ENCODE results near the gene CABP2. TPM values are rescaled to one million over a fixed set of nuclear protein-coding genes. Genes with fewer than 3 reads are reported as not detected.
"Not testable (repeated sequence)": the region's sequence is repeated elsewhere in the genome, so short reads cannot be mapped to it uniquely, and the experiment has no call there.

CABP2 gene
- total RNA-seq, 1 experiment from 2014 or later = not detected

- Histone ChIP-seq H3K4me2 (ENCODE audit: low read depth, low read length, poor library complexity, severe bottlenecking) (no peak overlapping the region), H3K27ac (ENCODE audit: low read length) (no peak overlapping the region), H3K36me3 (ENCODE audit: insufficient read depth, low read length) (peaks cover 15% of the 10 kb centered on the region; the same call in 1 of the 2 replicates), H3K9ac (ENCODE audit: low read length) (no peak overlapping the region), H3K4me3 (ENCODE audit: low read length) (no peak overlapping the region), H3K9me3 (ENCODE audit: low read length) (no peaks in the 10 kb centered on the region), H3K27me3 (ENCODE audit: low read length) (no peaks in the 10 kb centered on the region), H4K20me1 (ENCODE audit: insufficient read depth, low read depth, low read length) (no peaks in the 10 kb centered on the region), H2AFZ (ENCODE audit: low read length) (no peak overlapping the region), H3K79me2 (ENCODE audit: low read length) (no peaks in the 10 kb centered on the region), H3K4me1 (ENCODE audit: low read length) (peaks cover 13% of the 10 kb centered on the region), H3K9me2 (replicated peaks; ENCODE audit: insufficient read depth, low read length) (no peaks in the 10 kb centered on the region)
- DNase-seq = peak; percentile 41
These were observed 31.0 kb downstream of the CABP2 start for GRCh38 chr11:67492069-67492727.

DNA sequence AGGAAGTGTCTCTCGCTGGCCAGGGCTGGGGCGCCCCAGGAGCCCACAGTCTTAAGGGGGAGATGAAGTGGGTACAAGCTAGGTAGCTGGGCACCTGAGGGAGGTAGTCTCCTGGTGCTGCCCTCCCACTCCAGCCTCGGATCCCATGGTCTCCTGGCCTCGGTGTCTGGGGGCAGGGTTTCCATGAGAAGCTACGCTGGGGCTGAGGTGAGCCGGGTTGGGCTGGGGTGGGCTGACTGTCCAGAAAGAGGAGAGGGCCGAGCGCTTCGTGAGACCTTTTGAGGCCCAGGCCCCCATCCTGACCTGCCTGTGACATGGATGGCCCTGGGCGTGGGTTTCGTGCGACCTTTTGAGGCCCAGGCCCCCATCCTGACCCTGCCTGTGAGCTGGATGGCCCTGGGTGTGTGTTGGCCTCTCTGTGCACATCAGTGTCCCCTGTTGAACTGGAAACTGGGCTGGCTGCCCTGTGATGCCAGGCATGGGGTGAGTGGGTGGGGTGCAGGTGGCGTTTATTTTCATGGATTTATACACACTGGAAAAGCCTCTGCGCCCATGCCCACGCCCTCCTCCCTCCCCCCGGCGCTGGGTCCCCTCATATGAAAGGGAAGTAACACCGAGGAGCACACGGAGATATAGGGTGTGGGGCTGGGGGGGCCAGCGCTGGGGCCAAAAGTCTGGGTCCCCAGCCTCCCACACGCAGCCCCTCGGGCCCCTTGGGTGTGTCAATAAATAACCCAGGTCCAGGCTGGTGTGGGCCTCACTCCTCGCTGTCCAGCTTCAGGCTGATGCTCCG, 31.8 kb downstream of the CABP2 start:
- H3K36me3 ChIP-seq (ENCODE audit: insufficient read depth, low read length) = peaks cover 15% of the 10 kb centered on the region; the same call in 1 of the 2 replicates

DNA sequence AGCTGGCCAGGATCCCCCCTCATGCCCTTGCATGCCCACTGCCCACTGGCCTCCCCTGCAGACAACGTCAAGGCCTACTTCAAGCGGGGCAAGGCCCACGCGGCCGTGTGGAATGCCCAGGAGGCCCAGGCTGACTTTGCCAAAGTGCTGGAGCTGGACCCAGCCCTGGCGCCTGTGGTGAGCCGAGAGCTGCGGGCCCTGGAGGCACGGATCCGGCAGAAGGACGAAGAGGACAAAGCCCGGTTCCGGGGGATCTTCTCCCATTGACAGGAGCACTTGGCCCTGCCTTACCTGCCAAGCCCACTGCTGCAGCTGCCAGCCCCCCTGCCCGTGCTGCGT, 32.5 kb downstream of the CABP2 start:
- Histone ChIP-seq H3K4me1 (ENCODE audit: low read length) (peaks cover 26% of the 10 kb centered on the region), H2AFZ (ENCODE audit: low read length) (no peak overlapping the region), H3K27ac (ENCODE audit: low read length) (no peak overlapping the region), H3K4me2 (ENCODE audit: low read depth, low read length, poor library complexity, severe bottlenecking) (no peak overlapping the region), H3K27me3 (ENCODE audit: low read length) (no peaks in the 10 kb centered on the region), H3K9me3 (ENCODE audit: low read length) (no peaks in the 10 kb centered on the region), H3K79me2 (ENCODE audit: low read length) (peaks cover 8% of the 10 kb centered on the region), H4K20me1 (ENCODE audit: insufficient read depth, low read depth, low read length) (no peaks in the 10 kb centered on the region), H3K4me3 (ENCODE audit: low read length) (no peak overlapping the region), H3K36me3 (ENCODE audit: insufficient read depth, low read length) (peaks cover 15% of the 10 kb centered on the region; the same call in 1 of the 2 replicates), H3K9me2 (replicated peaks; ENCODE audit: insufficient read depth, low read length) (no peaks in the 10 kb centered on the region), H3K9ac (ENCODE audit: low read length) (no peak overlapping the region)
- peak; percentile 41 for DNase-seq

More for the DNA sequence above, 31.8 kb downstream of the CABP2 start:
- Histone ChIP-seq H2AFZ (ENCODE audit: low read length) (no peak overlapping the region), H3K4me3 (ENCODE audit: low read length) (no peak overlapping the region), H3K79me2 (ENCODE audit: low read length) (peaks cover 4% of the 10 kb centered on the region), H3K9ac (ENCODE audit: low read length) (no peak overlapping the region), H4K20me1 (ENCODE audit: insufficient read depth, low read depth, low read length) (no peaks in the 10 kb centered on the region), H3K27ac (ENCODE audit: low read length) (no peak overlapping the region), H3K27me3 (ENCODE audit: low read length) (no peaks in the 10 kb centered on the region), H3K9me2 (replicated peaks; ENCODE audit: insufficient read depth, low read length) (no peaks in the 10 kb centered on the region), H3K4me1 (ENCODE audit: low read length) (peaks cover 18% of the 10 kb centered on the region), H3K9me3 (ENCODE audit: low read length) (no peaks in the 10 kb centered on the region), H3K4me2 (ENCODE audit: low read depth, low read length, poor library complexity, severe bottlenecking) (no peak overlapping the region)
- DNase-seq = peak; percentile 43

- Histone ChIP-seq H4K20me1 (ENCODE audit: insufficient read depth, low read depth, low read length) (no peaks in the 10 kb centered on the region), H2AFZ (ENCODE audit: low read length) (no peak overlapping the region), H3K9ac (ENCODE audit: low read length) (no peak overlapping the region), H3K4me2 (ENCODE audit: low read depth, low read length, poor library complexity, severe bottlenecking) (no peak overlapping the region), H3K9me3 (ENCODE audit: low read length) (no peaks in the 10 kb centered on the region), H3K9me2 (replicated peaks; ENCODE audit: insufficient read depth, low read length) (no peaks in the 10 kb centered on the region), H3K36me3 (ENCODE audit: insufficient read depth, low read length) (peaks cover 13% of the 10 kb centered on the region; the same call in 1 of the 2 replicates), H3K27me3 (ENCODE audit: low read length) (no peaks in the 10 kb centered on the region), H3K4me1 (ENCODE audit: low read length) (peaks cover 32% of the 10 kb centered on the region), H3K4me3 (ENCODE audit: low read length) (no peak overlapping the region), H3K27ac (ENCODE audit: low read length) (no peak overlapping the region), H3K79me2 (ENCODE audit: low read length) (peaks cover 8% of the 10 kb centered on the region)
- DNase-seq = peak; percentile 52
These were observed 33.1 kb downstream of the CABP2 start for GRCh38 chr11:67489885-67490726.

DNA sequence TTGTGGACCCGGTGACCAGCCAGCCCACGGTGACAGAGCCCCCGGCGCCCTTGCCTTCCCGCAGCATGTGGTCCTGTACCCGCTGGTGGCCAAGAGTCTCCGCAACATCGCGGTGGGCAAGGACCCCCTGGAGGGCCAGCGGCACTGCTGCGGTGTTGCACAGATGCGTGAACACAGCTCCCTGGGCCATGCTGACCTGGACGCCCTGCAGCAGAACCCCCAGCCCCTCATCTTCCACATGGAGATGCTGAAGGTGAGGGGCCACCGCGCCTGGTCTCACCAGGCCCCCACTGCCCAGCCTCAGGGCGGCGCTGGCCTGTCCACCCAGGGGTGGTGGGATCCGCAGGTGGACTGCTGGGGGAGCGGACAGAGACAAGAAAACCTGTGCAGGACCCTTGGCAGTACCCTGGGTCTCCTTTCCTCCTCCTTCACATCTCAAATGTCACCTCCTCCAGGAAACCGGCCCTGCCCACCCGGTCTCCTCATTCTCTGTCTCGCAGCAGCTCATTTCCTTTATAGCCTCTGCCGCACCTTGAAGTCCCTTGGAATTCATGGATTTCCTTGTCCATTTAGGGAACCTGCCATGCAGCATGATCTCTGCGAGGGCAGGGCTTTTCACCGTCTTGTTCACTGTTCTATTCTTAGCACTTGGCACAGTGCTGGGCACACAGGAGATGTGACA, 33.9 kb downstream of the CABP2 start:
- Histone ChIP-seq H3K36me3 (ENCODE audit: insufficient read depth, low read length) (peaks cover 13% of the 10 kb centered on the region; the same call in 1 of the 2 replicates), H3K27ac (ENCODE audit: low read length) (no peak overlapping the region), H3K4me1 (ENCODE audit: low read length) (peaks cover 40% of the 10 kb centered on the region), H3K4me3 (ENCODE audit: low read length) (no peak overlapping the region), H3K9ac (ENCODE audit: low read length) (no peak overlapping the region), H2AFZ (ENCODE audit: low read length) (no peak overlapping the region), H3K79me2 (ENCODE audit: low read length) (peaks cover 8% of the 10 kb centered on the region), H3K4me2 (ENCODE audit: low read depth, low read length, poor library complexity, severe bottlenecking) (no peak overlapping the region), H4K20me1 (ENCODE audit: insufficient read depth, low read depth, low read length) (no peaks in the 10 kb centered on the region), H3K27me3 (ENCODE audit: low read length) (no peaks in the 10 kb centered on the region), H3K9me3 (ENCODE audit: low read length) (no peaks in the 10 kb centered on the region), H3K9me2 (replicated peaks; ENCODE audit: insufficient read depth, low read length) (no peaks in the 10 kb centered on the region)
- DNase-seq = no peak

- no peaks in the 10 kb centered on the region for H3K9me2 ChIP-seq (replicated peaks; ENCODE audit: insufficient read depth, low read length)
- H3K79me2 ChIP-seq (ENCODE audit: low read length) = peaks cover 15% of the 10 kb centered on the region
- no peaks in the 10 kb centered on the region for H4K20me1 ChIP-seq (ENCODE audit: insufficient read depth, low read depth, low read length)
- H3K9ac ChIP-seq (ENCODE audit: low read length) = no peak overlapping the region
- peak overlapping the region; percentile 80 for H3K4me2 ChIP-seq (ENCODE audit: low read depth, low read length, poor library complexity, severe bottlenecking)
- DNase-seq = no peak
- no peaks in the 10 kb centered on the region for H3K27me3 ChIP-seq (ENCODE audit: low read length)
- H3K4me3 ChIP-seq (ENCODE audit: low read length) = no peak overlapping the region
- no peaks in the 10 kb centered on the region for H3K9me3 ChIP-seq (ENCODE audit: low read length)
- H2AFZ ChIP-seq (ENCODE audit: low read length) = no peak overlapping the region
- 0 out of 2 replicates have a peak, but pooled peaks cover 3% of the 10 kb centered on the region for H3K36me3 ChIP-seq (ENCODE audit: insufficient read depth, low read length)
- peaks cover 59% of the 10 kb centered on the region for H3K4me1 ChIP-seq (ENCODE audit: low read length)
- H3K27ac ChIP-seq (ENCODE audit: low read length) = peak overlapping the region; percentile 32; the same call in 1 of the 2 replicates
These were observed 36.6 kb downstream of the CABP2 start for GRCh38 chr11:67486481-67487195.

DNA sequence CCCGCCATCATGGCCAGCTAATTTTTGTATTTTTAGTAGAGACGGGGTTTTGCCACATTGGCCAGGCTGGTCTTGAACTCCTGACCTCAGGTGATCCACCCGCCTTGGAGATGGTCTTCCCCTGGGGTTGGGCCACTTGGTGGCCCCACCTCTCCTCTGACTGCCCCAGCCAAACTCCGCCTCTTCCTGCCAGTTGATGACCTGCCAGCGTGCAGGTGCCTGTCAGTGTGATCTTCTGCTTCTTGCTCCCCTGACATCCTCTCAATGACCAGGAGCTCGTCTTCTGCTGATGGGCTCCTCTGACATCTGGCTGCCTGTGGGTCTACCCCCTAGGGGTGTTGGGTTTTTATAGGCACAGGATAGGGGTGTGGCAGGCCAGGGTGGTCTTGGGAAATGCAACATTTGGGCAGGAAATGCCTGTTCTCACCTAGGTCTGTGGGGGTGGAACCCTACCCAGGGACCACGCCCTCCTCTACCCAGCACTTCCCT, 37.3 kb downstream of the CABP2 start:
- DNase-seq = peak; percentile 90
- H3K9me2 ChIP-seq (replicated peaks; ENCODE audit: insufficient read depth, low read length); H2AFZ ChIP-seq (ENCODE audit: low read length); H3K9ac ChIP-seq (ENCODE audit: low read length); H3K9me3 ChIP-seq (ENCODE audit: low read length); H4K20me1 ChIP-seq (ENCODE audit: insufficient read depth, low read depth, low read length); H3K27me3 ChIP-seq (ENCODE audit: low read length); H3K36me3 ChIP-seq (ENCODE audit: insufficient read depth, low read length); H3K4me3 ChIP-seq (ENCODE audit: low read length): not testable (repeated sequence)
- Histone ChIP-seq H3K4me2 (ENCODE audit: low read depth, low read length, poor library complexity, severe bottlenecking) (peak overlapping the region; percentile 80), H3K4me1 (ENCODE audit: low read length) (peaks cover 58% of the 10 kb centered on the region), H3K79me2 (ENCODE audit: low read length) (peaks cover 15% of the 10 kb centered on the region), H3K27ac (ENCODE audit: low read length) (peak overlapping the region; percentile 88)

Measured in Karpas-422 (cell line).